Esophagus muscularis mucosa (tissue), 4 donors: Measurements from ENCODE around the gene ARPC5L. TPM values are rescaled to one million over a fixed set of nuclear protein-coding genes. Genes with fewer than 3 reads are reported as not detected.

ENCODE experiments used
- DNase-seq: peaks from one replicate; pipeline ENCODE4 v3.0.0-alpha.2; 2017; ENCODE audit errors: extremely low spot score
- H3K27ac ChIP-seq, 4 donors: fragments of 200-600 bp; sonication (generic); replicated peaks in 1 of 4; 1 replicate in 3 of 4; 2 replicates in 1 of 4; pipeline ENCODE4 v1.5.1; 2016 to 2019; ENCODE audit warnings: mild to moderate bottlenecking in 1 of 4
- H3K27me3 ChIP-seq, 4 donors: fragments of 200-600 bp; sonication (generic); one replicate each; pipeline versions ENCODE4 v1.5.1 to v1.6.0; 2016 to 2019
- H3K36me3 ChIP-seq, 4 donors: fragments of 200-600 bp; sonication (generic); one replicate each; pipeline ENCODE4 v1.5.1; 2016 to 2019
- H3K4me1 ChIP-seq, 4 donors: fragments of 200-600 bp; sonication (generic); one replicate each; pipeline ENCODE4 v1.5.1; 2016 to 2019
- H3K4me3 ChIP-seq, 4 donors: fragments of 200-600 bp; sonication (generic); 1 replicate in 2 of 4; 2 replicates in 2 of 4; pipeline ENCODE4 v1.5.1; 2016 to 2019; ENCODE audit warnings: mild to moderate bottlenecking in 4 of 4, moderate library complexity in 1 of 4
- H3K9me3 ChIP-seq, 4 donors: fragments of 200-600 bp; sonication (generic); 1 replicate in 3 of 4; 2 replicates in 1 of 4; pipeline ENCODE4 v1.5.1; 2016 to 2019
- CTCF ChIP-seq, 3 experiments: fragments of 200-600 bp in 2 of 3; fragments of 450-650 bp in 1 of 3; sonication (generic) in 2 of 3; IDR thresholded peaks; one replicate each; pipeline ENCODE4 v1.5.1; 2017 to 2019; ENCODE audit warnings: antibody characterized with exemption in 3 of 3, mild to moderate bottlenecking in 2 of 3, moderate library complexity in 1 of 3
- EP300 ChIP-seq: sonication (generic); formaldehyde crosslinking; IDR thresholded peaks from one replicate; pipeline ENCODE4 v1.6.1; 2017; ENCODE audit warnings: antibody characterized with exemption
- POLR2A ChIP-seq: fragments of 450-650 bp; IDR thresholded peaks from one replicate; pipeline ENCODE4 v1.6.1; 2017; ENCODE audit warnings: antibody characterized with exemption, moderate library complexity, mild to moderate bottlenecking, low read depth
- POLR2AphosphoS5 ChIP-seq, 2 donors: sonication (generic); formaldehyde crosslinking; IDR thresholded peaks; one replicate each; pipeline ENCODE4 v1.6.1; 2017; ENCODE audit warnings: antibody characterized with exemption in 2 of 2
- WGBS: methylation state at CpG from one replicate; pipeline ENCODE4 v1.1.5; 2018; 5-methylcytosine and 5-hydroxymethylcytosine counted together
- intact Hi-C: fragments of 100-400 bp; cut with DNase I; formaldehyde crosslinking; loops from one replicate; pipeline ENCODE4 v1.15.1; 2023
- total RNA-seq, 4 donors: library from RNA; depleted of rRNA; stranded (reverse); fragments of >200 nt; gene quantifications; one replicate each; pipeline versions ENCODE4 v1.1.0 to v1.2.1, GENCODE V29; 2016

The ARPC5L gene
- total RNA-seq, 4 donors from 2014 or later = 23.3 to 28.2 (median 26.7) TPM

GRCh38 chr9:124814164-124814535 lies 47.8 kb upstream of the ARPC5L start:
- Histone ChIP-seq H3K27ac (peak overlapping the region in 1 of 4 donors; percentile 1), H3K36me3 (peaks cover 0 to 22% (median 11%) of the 10 kb centered on the region in 4 donors), H3K9me3 (no peaks in the 10 kb centered on the region), H3K4me1 (peaks cover 18 to 41% (median 39%) of the 10 kb centered on the region in 4 donors), H3K27me3 (no peaks in the 10 kb centered on the region), H3K4me3 (no peak overlapping the region)
- WGBS = 74% methylated on average over 5 of the region's 5 CpGs
- intact Hi-C loops = loop anchor here (5.0 kb wide), 1 partner anchor 37 kb away; the partner anchor contains the start of gene OLFML2A
- TF ChIP-seq CTCF (IDR thresholded peaks at IDR 0.05) (no peak), POLR2AphosphoS5 (IDR thresholded peaks at IDR 0.05) (no peak)
- DNase-seq = no peak

- no peak overlapping the region for H3K27ac ChIP-seq
- peaks cover 18 to 36% (median 36%) of the 10 kb centered on the region in 4 donors for H3K4me1 ChIP-seq
- peaks cover 0 to 11% (median under 1%) of the 10 kb centered on the region in 4 donors for H3K36me3 ChIP-seq
- H3K4me3 ChIP-seq = no peak overlapping the region
- H3K9me3 ChIP-seq = no peaks in the 10 kb centered on the region
- no peak for DNase-seq
- WGBS = 95% methylated on average over 5 of the region's 5 CpGs
- H3K27me3 ChIP-seq = no peaks in the 10 kb centered on the region
- intact Hi-C loops = no loop called here
- TF ChIP-seq POLR2A = no peak
- no peak for TF ChIP-seq CTCF (IDR thresholded peaks at IDR 0.05)
- no peak for TF ChIP-seq POLR2AphosphoS5 (IDR thresholded peaks at IDR 0.05)
- TF ChIP-seq EP300 = no peak
Measured at GRCh38 chr9:124815601-124816000, 46.3 kb upstream of the ARPC5L start.

- no peak overlapping the region for H3K27ac ChIP-seq
- intact Hi-C loops = no loop called here
- no peak overlapping the region for H3K4me3 ChIP-seq
- no peak for TF ChIP-seq CTCF (IDR thresholded peaks at IDR 0.05)
- TF ChIP-seq POLR2A = no peak
- TF ChIP-seq POLR2AphosphoS5 (IDR thresholded peaks at IDR 0.05) = no peak
- no peak for TF ChIP-seq EP300
- H3K9me3 ChIP-seq = no peaks in the 10 kb centered on the region
- H3K27me3 ChIP-seq = no peaks in the 10 kb centered on the region
- no peaks in the 10 kb centered on the region for H3K36me3 ChIP-seq
- peaks cover 6 to 9% (median 6%) of the 10 kb centered on the region in 4 donors for H3K4me1 ChIP-seq
- DNase-seq = no peak
- 79% methylated on average over 7 of the region's 18 CpGs for WGBS
Measured at GRCh38 chr9:124818431-124819281, 43.3 kb upstream of the ARPC5L start.

- intact Hi-C loops = no loop called here
- Histone ChIP-seq H3K4me3 (no peak overlapping the region), H3K4me1 (peaks cover 0 to 9% (median 3%) of the 10 kb centered on the region in 4 donors), H3K9me3 (peaks cover 0 to 6% (median 0%) of the 10 kb centered on the region in 4 donors), H3K36me3 (no peaks in the 10 kb centered on the region), H3K27ac (no peak overlapping the region), H3K27me3 (no peaks in the 10 kb centered on the region)
- no peak for DNase-seq
- WGBS = 73% methylated on average over 8 of the region's 12 CpGs
- TF ChIP-seq POLR2AphosphoS5 (IDR thresholded peaks at IDR 0.05) (no peak), EP300 (no peak), POLR2A (no peak), CTCF (IDR thresholded peaks at IDR 0.05) (peak in 1 of 3 experiments; percentile 3)
Measured at GRCh38 chr9:124820698-124821623, 41.0 kb upstream of the ARPC5L start.
